ENCODE measurements around the gene SLC6A16. TPM values are rescaled to one million over a fixed set of nuclear protein-coding genes. Genes with fewer than 3 reads are reported as not detected.

SLC6A16 gene
- total RNA-seq, 1 experiment from 2014 or later, result 0.61 TPM

DNA sequence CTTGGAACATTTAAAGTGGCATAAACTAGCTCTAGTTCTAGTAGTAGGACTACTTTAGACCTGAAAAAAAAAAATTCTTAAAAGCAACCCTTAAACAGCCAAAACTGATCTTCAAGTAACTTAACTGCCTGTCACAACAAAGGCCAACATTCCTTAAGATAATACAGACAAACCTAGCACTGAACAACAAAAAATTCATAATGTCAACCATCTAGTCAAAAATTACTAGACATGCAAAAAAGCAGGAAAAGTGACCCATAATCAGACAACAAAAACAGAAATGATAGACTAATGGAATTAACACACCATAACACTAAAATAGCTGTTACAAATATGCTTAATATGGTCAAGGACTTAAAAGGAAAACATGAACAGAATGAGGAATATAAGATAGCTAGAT is 6.7 kb downstream of the SLC6A16 start:
- Histone ChIP-seq H3K9me2 (ENCODE audit: insufficient read depth) (no peaks in the 10 kb centered on the region), H3K4me3 (no peak overlapping the region), H2AFZ (no peak overlapping the region), H3K27me3 (ENCODE audit: insufficient read depth, low read depth) (no peaks in the 10 kb centered on the region), H3K4me1 (replicated peaks; ENCODE audit: insufficient read depth) (no peaks in the 10 kb centered on the region), H3K79me2 (ENCODE audit: low read depth) (no peaks in the 10 kb centered on the region), H3F3A (ENCODE audit: insufficient read depth, low read depth) (no peaks in the 10 kb centered on the region), H4K20me1 (ENCODE audit: insufficient read depth) (0 out of 2 replicates have a peak, but pooled peaks cover 2% of the 10 kb centered on the region), H3K4me2 (no peak overlapping the region), H3K36me3 (ENCODE audit: low read depth) (no peaks in the 10 kb centered on the region), H3K9me3 (ENCODE audit: insufficient read depth, low read depth) (no peaks in the 10 kb centered on the region; the same call in 1 of the 2 replicates), H3K27ac (no peak overlapping the region)
- ChIA-PET POLR2A (ENCODE audit: unreplicated experiment) (no interaction called here), CTCF (no interaction called here)
- TF ChIP-seq, protein P1, sequence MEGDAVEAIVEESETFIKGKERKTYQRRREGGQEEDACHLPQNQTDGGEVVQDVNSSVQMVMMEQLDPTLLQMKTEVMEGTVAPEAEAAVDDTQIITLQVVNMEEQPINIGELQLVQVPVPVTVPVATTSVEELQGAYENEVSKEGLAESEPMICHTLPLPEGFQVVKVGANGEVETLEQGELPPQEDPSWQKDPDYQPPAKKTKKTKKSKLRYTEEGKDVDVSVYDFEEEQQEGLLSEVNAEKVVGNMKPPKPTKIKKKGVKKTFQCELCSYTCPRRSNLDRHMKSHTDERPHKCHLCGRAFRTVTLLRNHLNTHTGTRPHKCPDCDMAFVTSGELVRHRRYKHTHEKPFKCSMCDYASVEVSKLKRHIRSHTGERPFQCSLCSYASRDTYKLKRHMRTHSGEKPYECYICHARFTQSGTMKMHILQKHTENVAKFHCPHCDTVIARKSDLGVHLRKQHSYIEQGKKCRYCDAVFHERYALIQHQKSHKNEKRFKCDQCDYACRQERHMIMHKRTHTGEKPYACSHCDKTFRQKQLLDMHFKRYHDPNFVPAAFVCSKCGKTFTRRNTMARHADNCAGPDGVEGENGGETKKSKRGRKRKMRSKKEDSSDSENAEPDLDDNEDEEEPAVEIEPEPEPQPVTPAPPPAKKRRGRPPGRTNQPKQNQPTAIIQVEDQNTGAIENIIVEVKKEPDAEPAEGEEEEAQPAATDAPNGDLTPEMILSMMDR (conservative IDR thresholded peaks at IDR 0.05), result no peak
- TF ChIP-seq EZH2 (IDR thresholded peaks at IDR 0.05; ENCODE audit: low read depth), result no peak
- BruUV-seq (replicated peaks), result no TSS peak
- intact Hi-C loops (cut with micrococcal nuclease; ENCODE audit: unreplicated experiment), result no loop called here
- DNase-seq, result no peak

DNA sequence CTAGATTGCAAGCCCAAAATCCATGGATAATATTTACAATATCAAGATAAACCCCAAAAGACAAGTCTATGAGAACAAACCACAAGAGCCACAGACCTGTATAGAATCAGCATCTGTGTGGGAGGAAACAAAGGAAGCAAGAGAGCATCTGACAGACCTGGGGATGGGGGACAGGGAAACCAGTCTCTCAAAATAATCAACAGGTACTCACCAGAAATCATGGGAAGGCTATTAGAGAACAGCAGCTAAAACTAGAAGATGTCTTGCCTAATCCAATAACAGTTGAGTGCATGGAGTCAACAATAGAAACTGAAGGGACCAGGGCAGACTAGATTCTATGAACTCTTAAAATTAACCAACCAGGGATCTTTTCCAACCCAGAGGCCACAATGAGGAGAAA is 8.7 kb downstream of the SLC6A16 start:
- Histone ChIP-seq H3K4me1 (replicated peaks; ENCODE audit: insufficient read depth) (no peaks in the 10 kb centered on the region), H4K20me1 (ENCODE audit: insufficient read depth) (no peaks in the 10 kb centered on the region), H3K9me2 (ENCODE audit: insufficient read depth) (no peaks in the 10 kb centered on the region), H2AFZ (no peak overlapping the region), H3K36me3 (ENCODE audit: low read depth) (no peaks in the 10 kb centered on the region), H3F3A (ENCODE audit: insufficient read depth, low read depth) (no peaks in the 10 kb centered on the region), H3K4me3 (no peak overlapping the region), H3K79me2 (ENCODE audit: low read depth) (no peaks in the 10 kb centered on the region), H3K27me3 (ENCODE audit: insufficient read depth, low read depth) (peaks cover 6% of the 10 kb centered on the region; the same call in 1 of the 2 replicates), H3K4me2 (no peak overlapping the region), H3K9me3 (ENCODE audit: insufficient read depth, low read depth) (no peaks in the 10 kb centered on the region), H3K27ac (no peak overlapping the region)
- CTCF ChIA-PET, result no interaction called here
- intact Hi-C loops (cut with micrococcal nuclease; ENCODE audit: unreplicated experiment), result no loop called here
- BruUV-seq (replicated peaks), result no TSS peak
- no peak for DNase-seq
- no peak for TF ChIP-seq EZH2 (IDR thresholded peaks at IDR 0.05; ENCODE audit: low read depth)
- TF ChIP-seq, protein P1 (conservative IDR thresholded peaks at IDR 0.05), result no peak
- POLR2A ChIA-PET (ENCODE audit: unreplicated experiment), result no interaction called here

DNA sequence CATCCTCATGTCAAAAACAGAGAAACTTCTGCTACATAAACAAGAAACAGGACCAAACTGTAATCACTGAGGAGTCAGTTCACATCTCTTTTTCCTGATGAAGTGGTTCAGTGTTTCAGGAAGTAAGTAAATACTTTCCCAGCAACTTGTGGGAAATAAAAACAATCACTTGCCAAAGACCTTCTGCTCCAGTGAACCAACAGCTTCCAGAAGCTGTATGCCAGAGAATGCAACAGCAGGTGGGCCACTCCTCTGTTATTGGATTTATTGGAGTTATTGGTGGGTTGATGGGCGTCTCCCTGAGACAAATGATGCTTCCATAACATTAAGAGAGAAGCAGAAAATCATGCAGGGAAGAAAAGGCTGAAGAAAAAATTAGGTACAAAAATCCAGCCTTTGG is 9.9 kb downstream of the SLC6A16 start:
- H3K4me3 ChIP-seq, result no peak overlapping the region
- no peak overlapping the region for H2AFZ ChIP-seq
- H3K27ac ChIP-seq, result no peak overlapping the region
- H3F3A ChIP-seq (ENCODE audit: insufficient read depth, low read depth), result no peaks in the 10 kb centered on the region
- CTCF ChIA-PET, result interaction anchor here (0.6 kb wide), 1 partner anchor 89 kb away, joined by 3 read pairs; no protein-coding TSS in a partner anchor
- no peaks in the 10 kb centered on the region for H3K79me2 ChIP-seq (ENCODE audit: low read depth)
- no peaks in the 10 kb centered on the region for H3K4me1 ChIP-seq (replicated peaks; ENCODE audit: insufficient read depth)
- H3K27me3 ChIP-seq (ENCODE audit: insufficient read depth, low read depth), result peaks cover 14% of the 10 kb centered on the region; the same call in 1 of the 2 replicates
- TF ChIP-seq, protein P1 (conservative IDR thresholded peaks at IDR 0.05), result no peak
- no peak for TF ChIP-seq EZH2 (IDR thresholded peaks at IDR 0.05; ENCODE audit: low read depth)
- H4K20me1 ChIP-seq (ENCODE audit: insufficient read depth), result no peaks in the 10 kb centered on the region
- DNase-seq, result no peak
- no TSS peak for BruUV-seq (replicated peaks)
- H3K36me3 ChIP-seq (ENCODE audit: low read depth), result no peaks in the 10 kb centered on the region
- intact Hi-C loops (cut with micrococcal nuclease; ENCODE audit: unreplicated experiment), result no loop called here
- H3K9me2 ChIP-seq (ENCODE audit: insufficient read depth), result no peaks in the 10 kb centered on the region
- H3K9me3 ChIP-seq (ENCODE audit: insufficient read depth, low read depth), result no peaks in the 10 kb centered on the region
- H3K4me2 ChIP-seq, result no peak overlapping the region
- POLR2A ChIA-PET (ENCODE audit: unreplicated experiment), result no interaction called here

Data from PC-9 (cell line).